Measurements from ENCODE around the gene CCNL2. TPM values are rescaled to one million over a fixed set of nuclear protein-coding genes. Genes with fewer than 3 reads are reported as not detected.

Gene CCNL2
- total and polyA plus RNA-seq, 4 experiments from 2014 or later, result 18.3 to 394 (median 212) TPM

- Mint-ChIP-seq H3K9me3 (no peaks in the 10 kb centered on the region), H3K36me3 (no peaks in the 10 kb centered on the region), H3K27ac (peak overlapping the region in 3 of 7 donors; percentile 11 to 70 (median 42)), H3K4me3 (peak overlapping the region in 4 of 8 donors; percentile 16 to 61 (median 41)), H3K4me1 (peaks cover 6 to 10% (median 7%) of the 10 kb centered on the region in 4 donors), H3K27me3 (peaks cover 3 to 6% of the 10 kb centered on the region in 2 donors)
- intact Hi-C loops (cut with micrococcal nuclease), result no loop called here
- Histone ChIP-seq H3K4me3 (ENCODE audit: low read length in 2 of 2) (no peak overlapping the region), H3K27ac (ENCODE audit: low read depth, low read length) (no peak overlapping the region), H3K27me3 (ENCODE audit: insufficient read depth, low read length) (no peaks in the 10 kb centered on the region), H3K4me1 (ENCODE audit: insufficient read depth, low read length) (peaks cover 17% of the 10 kb centered on the region), H3K36me3 (ENCODE audit: insufficient read depth, low read length) (no peaks in the 10 kb centered on the region), H3K9me3 (ENCODE audit: control insufficient read depth in 1 of 2, low read length in 2 of 2) (no peaks in the 10 kb centered on the region)
- CTCF ChIA-PET (ENCODE audit: partially characterized antibody), result no interaction called here
- DNase-seq, result no peak
- POLR2A ChIA-PET (ENCODE audit: partially characterized antibody), result interaction anchor here (0.6 kb wide), 1 partner anchor 13 kb away, joined by 3 read pairs; no protein-coding TSS in a partner anchor
Observed at GRCh38 chr1:1359308-1359663, 39.8 kb downstream of the CCNL2 start.

GRCh38 chr1:1358433-1359271, 40.5 kb downstream of the CCNL2 start, which contains the start of gene MXRA8:
MXRA8 (minus strand) TSS chr1:1358555; CDS start chr1:1358504, 51 bp downstream.
- no peaks in the 10 kb centered on the region for H3K9me3 ChIP-seq (ENCODE audit: control insufficient read depth in 1 of 2, low read length in 2 of 2)
- peaks cover 6 to 14% (median 8%) of the 10 kb centered on the region in 4 donors for H3K4me1 Mint-ChIP-seq
- no peak for DNase-seq
- ChIA-PET POLR2A (ENCODE audit: partially characterized antibody) (interaction anchor here (0.6 kb wide), 1 partner anchor 13 kb away, joined by 3 read pairs; no protein-coding TSS in a partner anchor), CTCF (ENCODE audit: partially characterized antibody) (no interaction called here)
- H3K36me3 Mint-ChIP-seq, result no peaks in the 10 kb centered on the region
- H3K4me3 ChIP-seq (ENCODE audit: low read length in 2 of 2), result no peak within 1 kb of the TSS
- H3K27me3 Mint-ChIP-seq, result peaks cover 3 to 8% of the 10 kb centered on the region in 2 donors
- peaks cover 23% of the 10 kb centered on the region for H3K4me1 ChIP-seq (ENCODE audit: insufficient read depth, low read length)
- H3K4me3 Mint-ChIP-seq, result peak within 1 kb of the TSS in 5 of 8 donors; percentile 16 to 61 (median 38)
- intact Hi-C loops (cut with micrococcal nuclease), result no loop called here
- no peaks in the 10 kb centered on the region for H3K36me3 ChIP-seq (ENCODE audit: insufficient read depth, low read length)
- H3K9me3 Mint-ChIP-seq, result no peaks in the 10 kb centered on the region
- peak within 1 kb of the TSS in 5 of 7 donors; percentile 11 to 70 (median 29) for H3K27ac Mint-ChIP-seq
- H3K27ac ChIP-seq (ENCODE audit: low read depth, low read length), result no peak within 1 kb of the TSS
- H3K27me3 ChIP-seq (ENCODE audit: insufficient read depth, low read length), result no peaks in the 10 kb centered on the region

DNA sequence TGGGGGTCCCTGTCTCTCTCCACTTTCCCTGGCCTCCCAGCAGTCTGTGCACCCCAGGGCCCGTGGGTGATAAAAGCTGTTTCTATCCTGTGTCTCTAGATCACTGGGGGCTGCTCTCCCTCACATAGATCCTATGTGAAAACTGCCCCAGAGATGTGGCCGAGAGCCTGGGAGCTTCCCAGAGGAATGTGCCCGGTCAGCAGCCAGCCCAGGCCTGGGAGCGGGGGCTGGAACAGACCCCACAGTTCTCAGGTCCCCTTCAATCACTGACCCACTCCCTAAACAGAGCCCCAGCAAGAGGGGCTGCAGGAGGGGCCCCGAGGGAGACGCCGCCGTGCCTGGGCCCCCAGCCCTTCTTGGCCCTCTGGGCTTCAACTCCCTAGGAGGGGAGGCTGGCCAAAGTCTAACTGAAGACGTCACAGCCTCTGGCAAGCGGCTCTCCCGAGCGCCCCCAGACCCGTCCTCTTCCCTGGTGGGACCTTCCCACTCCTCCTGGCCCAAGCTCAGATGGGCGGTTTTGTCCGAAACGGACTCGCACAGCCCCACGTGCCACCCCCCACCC, 41.2 kb downstream of the CCNL2 start:
- Mint-ChIP-seq H3K36me3 (no peaks in the 10 kb centered on the region), H3K27ac (peak overlapping the region in 1 of 7 donors; percentile 17), H3K4me3 (peak overlapping the region in 1 of 8 donors; percentile 21), H3K9me3 (peaks cover 0 to 2% (median 0%) of the 10 kb centered on the region in 8 donors), H3K4me1 (peaks cover 6 to 15% (median 8%) of the 10 kb centered on the region in 4 donors), H3K27me3 (peaks cover 3 to 8% of the 10 kb centered on the region in 2 donors)
- CTCF ChIA-PET (ENCODE audit: partially characterized antibody), result no interaction called here
- Histone ChIP-seq H3K9me3 (ENCODE audit: control insufficient read depth in 1 of 2, low read length in 2 of 2) (no peaks in the 10 kb centered on the region), H3K4me3 (ENCODE audit: low read length in 2 of 2) (no peak overlapping the region), H3K36me3 (ENCODE audit: insufficient read depth, low read length) (no peaks in the 10 kb centered on the region), H3K27me3 (ENCODE audit: insufficient read depth, low read length) (no peaks in the 10 kb centered on the region), H3K27ac (ENCODE audit: low read depth, low read length) (no peak overlapping the region), H3K4me1 (ENCODE audit: insufficient read depth, low read length) (peaks cover 26% of the 10 kb centered on the region)
- POLR2A ChIA-PET (ENCODE audit: partially characterized antibody), result no interaction called here
- no peak for DNase-seq
- intact Hi-C loops (cut with micrococcal nuclease), result no loop called here

DNA sequence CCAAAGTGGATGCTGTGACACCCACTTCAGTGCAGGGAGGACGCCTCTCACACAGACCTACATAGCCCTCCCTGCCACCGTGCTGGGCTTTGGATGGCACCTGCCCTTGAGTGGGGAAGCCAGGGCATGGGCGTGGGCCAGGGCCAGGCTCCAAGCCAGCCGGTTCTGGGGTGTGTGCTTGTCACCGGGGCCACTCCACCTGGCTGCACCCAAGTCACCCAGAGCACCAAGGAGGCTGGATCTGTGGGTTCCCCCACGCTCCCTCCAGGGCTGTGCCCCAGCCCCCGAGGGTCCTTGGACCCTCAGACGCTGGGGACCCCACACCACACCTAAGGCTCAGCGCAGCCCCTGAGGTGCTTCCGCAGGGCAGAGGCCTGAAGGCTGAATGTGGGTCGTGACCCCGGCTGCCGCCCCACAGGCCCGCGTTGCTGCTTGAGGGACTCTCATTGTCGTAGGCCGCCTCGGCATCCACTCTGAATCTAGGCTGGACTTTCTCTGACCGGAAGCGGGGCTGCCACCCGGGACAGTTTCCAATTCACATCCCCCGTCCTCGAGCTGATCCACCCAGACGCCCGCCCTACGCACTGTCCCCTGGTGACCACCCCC, 42.2 kb downstream of the CCNL2 start:
- Histone ChIP-seq H3K36me3 (ENCODE audit: insufficient read depth, low read length) (no peaks in the 10 kb centered on the region), H3K27ac (ENCODE audit: low read depth, low read length) (no peak overlapping the region), H3K9me3 (ENCODE audit: control insufficient read depth in 1 of 2, low read length in 2 of 2) (no peaks in the 10 kb centered on the region), H3K27me3 (ENCODE audit: insufficient read depth, low read length) (no peaks in the 10 kb centered on the region), H3K4me1 (ENCODE audit: insufficient read depth, low read length) (peaks cover 26% of the 10 kb centered on the region), H3K4me3 (ENCODE audit: low read length in 2 of 2) (no peak overlapping the region)
- Mint-ChIP-seq H3K4me1 (peaks cover 6 to 26% (median 13%) of the 10 kb centered on the region in 4 donors), H3K4me3 (no peak overlapping the region), H3K27ac (no peak overlapping the region), H3K36me3 (no peaks in the 10 kb centered on the region), H3K27me3 (peaks cover 6 to 17% of the 10 kb centered on the region in 2 donors), H3K9me3 (peaks cover 0 to 2% (median 0%) of the 10 kb centered on the region in 8 donors)
- ChIA-PET CTCF (ENCODE audit: partially characterized antibody) (no interaction called here), POLR2A (ENCODE audit: partially characterized antibody) (interaction anchor here (0.6 kb wide), 1 partner anchor 337 kb away, joined by 3 read pairs; no protein-coding TSS in a partner anchor)
- DNase-seq, result no peak
- intact Hi-C loops (cut with micrococcal nuclease), result no loop called here

- Mint-ChIP-seq H3K9me3 (peaks cover 0 to 2% (median 0%) of the 10 kb centered on the region in 8 donors), H3K4me1 (peaks cover 6 to 27% (median 13%) of the 10 kb centered on the region in 4 donors), H3K36me3 (no peaks in the 10 kb centered on the region), H3K27ac (no peak overlapping the region), H3K4me3 (no peak overlapping the region), H3K27me3 (peaks cover 6 to 17% of the 10 kb centered on the region in 2 donors)
- no peak for DNase-seq
- Histone ChIP-seq H3K27ac (ENCODE audit: low read depth, low read length) (no peak overlapping the region), H3K36me3 (ENCODE audit: insufficient read depth, low read length) (no peaks in the 10 kb centered on the region), H3K4me1 (ENCODE audit: insufficient read depth, low read length) (peaks cover 26% of the 10 kb centered on the region), H3K9me3 (ENCODE audit: control insufficient read depth in 1 of 2, low read length in 2 of 2) (no peaks in the 10 kb centered on the region), H3K4me3 (ENCODE audit: low read length in 2 of 2) (no peak overlapping the region), H3K27me3 (ENCODE audit: insufficient read depth, low read length) (no peaks in the 10 kb centered on the region)
- ChIA-PET POLR2A (ENCODE audit: partially characterized antibody) (no interaction called here), CTCF (ENCODE audit: partially characterized antibody) (interaction anchor here (1.2 kb wide), 1 partner anchor 15 kb away, joined by 3 read pairs; no protein-coding TSS in a partner anchor)
- intact Hi-C loops (cut with micrococcal nuclease), result no loop called here
Observed at GRCh38 chr1:1356166-1356795, 42.9 kb downstream of the CCNL2 start.

DNA sequence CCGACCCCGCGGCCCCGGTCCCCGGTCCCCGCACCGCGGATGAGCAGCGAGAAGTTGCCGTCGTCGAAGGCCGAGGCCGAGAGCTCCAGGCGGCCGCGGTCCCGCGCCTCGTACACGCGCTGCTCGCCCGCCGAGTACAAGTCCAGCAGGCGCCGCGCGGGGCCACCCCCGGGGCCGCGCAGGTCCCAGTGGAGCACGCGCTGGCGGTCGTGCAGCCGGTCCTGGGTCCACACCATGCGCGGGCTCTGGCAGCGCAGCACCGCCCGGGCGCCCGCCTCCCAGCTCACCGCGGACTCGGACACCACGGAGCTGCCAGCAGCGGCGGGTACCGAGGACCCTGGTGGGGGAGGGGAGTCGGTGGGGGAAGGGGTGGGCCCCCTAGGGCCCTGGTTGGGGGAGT, 43.7 kb downstream of the CCNL2 start:
- POLR2A ChIA-PET (ENCODE audit: partially characterized antibody), result interaction anchor here (0.7 kb wide), 1 partner anchor 44 kb away, joined by 3 read pairs; the partner anchor contains the start of gene CCNL2
- H3K4me1 ChIP-seq (ENCODE audit: insufficient read depth, low read length), result peaks cover 26% of the 10 kb centered on the region
- Mint-ChIP-seq H3K4me3 (no peak overlapping the region), H3K36me3 (no peaks in the 10 kb centered on the region), H3K4me1 (peaks cover 2 to 27% (median 11%) of the 10 kb centered on the region in 4 donors), H3K27me3 (peaks cover 6 to 17% of the 10 kb centered on the region in 2 donors), H3K27ac (no peak overlapping the region), H3K9me3 (peaks cover 0 to 2% (median 0%) of the 10 kb centered on the region in 8 donors)
- DNase-seq, result no peak
- H3K9me3 ChIP-seq (ENCODE audit: control insufficient read depth in 1 of 2, low read length in 2 of 2), result no peaks in the 10 kb centered on the region
- H3K36me3 ChIP-seq (ENCODE audit: insufficient read depth, low read length), result no peaks in the 10 kb centered on the region
- no peaks in the 10 kb centered on the region for H3K27me3 ChIP-seq (ENCODE audit: insufficient read depth, low read length)
- CTCF ChIA-PET (ENCODE audit: partially characterized antibody), result interaction anchor here (1.2 kb wide), 1 partner anchor 16 kb away, joined by 3 read pairs; no protein-coding TSS in a partner anchor
- H3K27ac ChIP-seq (ENCODE audit: low read depth, low read length), result no peak overlapping the region
- intact Hi-C loops (cut with micrococcal nuclease), result no loop called here
- H3K4me3 ChIP-seq (ENCODE audit: low read length in 2 of 2), result no peak overlapping the region
